ENCODE data around the gene UNC5A.

The UNC5A gene

GRCh38 chr5:176827736-176828414, 17.5 kb downstream of the UNC5A start:
- Histone ChIP-seq H4K20me1 (peaks cover 0 to 27% (median 0%) of the 10 kb centered on the region in 11 experiments; a peak in 8 of 22 replicates), H3K9ac (no peak overlapping the region), H3K4me3 (no peak overlapping the region), H3K4me1 (peaks cover 7 to 10% (median 8%) of the 10 kb centered on the region in 10 experiments; a peak in 17 of 20 replicates), H3K9me3 (replicated peaks in 1 of 11) (no peaks in the 10 kb centered on the region), H3K27ac (no peak overlapping the region), H3K4me2 (no peak overlapping the region), H3K36me3 (no peaks in the 10 kb centered on the region), H3K27me3 (peaks cover 0 to 1% (median 0%) of the 10 kb centered on the region in 11 experiments; a peak in 5 of 22 replicates)
- TF ChIP-seq Cebpa-rat (IDR thresholded peaks at IDR 0.05), result no peak

GRCh38 chr5:176829320-176829719, 19.0 kb downstream of the UNC5A start:
- no peaks in the 10 kb centered on the region for H3K9me3 ChIP-seq (replicated peaks in 1 of 11)
- H3K27me3 ChIP-seq, result peaks cover 0 to 10% (median 4%) of the 10 kb centered on the region in 11 experiments; a peak in 13 of 22 replicates
- no peaks in the 10 kb centered on the region for H3K36me3 ChIP-seq
- peaks cover 0 to 28% (median 0%) of the 10 kb centered on the region in 11 experiments; a peak in 8 of 22 replicates for H4K20me1 ChIP-seq
- no peak overlapping the region for H3K27ac ChIP-seq
- no peak overlapping the region for H3K9ac ChIP-seq
- H3K4me1 ChIP-seq, result no peaks in the 10 kb centered on the region
- no peak overlapping the region for H3K4me3 ChIP-seq
- no peak for TF ChIP-seq Cebpa-rat (IDR thresholded peaks at IDR 0.05)
- no peak overlapping the region for H3K4me2 ChIP-seq

DNA sequence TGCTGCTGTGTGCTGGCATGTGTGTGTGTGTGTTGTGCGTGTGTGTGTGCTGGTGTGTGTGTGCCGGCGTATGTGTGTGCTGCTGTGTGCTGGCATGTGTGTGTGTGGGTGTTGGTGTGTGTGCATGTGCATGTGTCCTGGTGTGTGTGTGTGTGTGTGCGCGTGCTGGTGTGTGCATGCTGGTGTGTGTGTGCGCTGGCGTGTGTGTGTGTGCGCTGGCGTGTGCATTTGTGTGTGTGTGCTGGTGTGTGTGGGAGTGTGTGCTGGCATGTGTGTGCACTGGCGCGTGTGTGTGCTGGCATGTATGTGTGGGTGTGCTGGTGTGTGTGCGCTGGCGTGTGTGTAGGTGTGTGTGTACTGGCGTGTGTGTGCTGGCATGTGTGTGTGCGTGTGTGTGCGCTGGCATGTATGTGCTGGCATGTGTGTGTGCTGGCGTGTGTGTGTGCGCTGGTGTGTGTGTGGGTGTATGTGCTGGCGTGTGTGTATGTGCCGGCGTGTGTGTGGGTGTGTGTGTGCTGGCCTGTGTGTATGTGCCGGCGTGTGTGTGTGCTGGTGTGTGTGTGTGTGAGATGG, 20.1 kb downstream of the UNC5A start:
- Histone ChIP-seq H3K27ac (no peak overlapping the region), H3K9ac (no peak overlapping the region), H3K4me1 (no peaks in the 10 kb centered on the region), H4K20me1 (peaks cover 0 to 37% (median 4%) of the 10 kb centered on the region in 11 experiments; a peak in 10 of 22 replicates), H3K9me3 (replicated peaks in 1 of 11) (no peaks in the 10 kb centered on the region), H3K4me2 (no peak overlapping the region), H3K27me3 (peaks cover 6 to 22% (median 16%) of the 10 kb centered on the region in 11 experiments; a peak in 16 of 22 replicates), H3K36me3 (no peaks in the 10 kb centered on the region), H3K4me3 (no peak overlapping the region)
- no peak for TF ChIP-seq Cebpa-rat (IDR thresholded peaks at IDR 0.05)

GRCh38 chr5:176830995-176831423, 20.6 kb downstream of the UNC5A start:
- H3K4me3 ChIP-seq, result no peak overlapping the region
- H3K4me1 ChIP-seq, result no peaks in the 10 kb centered on the region
- no peak overlapping the region for H3K27ac ChIP-seq
- no peaks in the 10 kb centered on the region for H3K9me3 ChIP-seq (replicated peaks in 1 of 11)
- H3K27me3 ChIP-seq, result peaks cover 7 to 27% (median 21%) of the 10 kb centered on the region in 11 experiments; a peak in 17 of 22 replicates
- no peaks in the 10 kb centered on the region for H3K36me3 ChIP-seq
- no peak overlapping the region for H3K9ac ChIP-seq
- no peak overlapping the region for H3K4me2 ChIP-seq
- TF ChIP-seq Cebpa-rat (IDR thresholded peaks at IDR 0.05), result no peak
- H4K20me1 ChIP-seq, result peaks cover 0 to 37% (median 6%) of the 10 kb centered on the region in 11 experiments; a peak in 11 of 22 replicates

GRCh38 chr5:176831425-176831824, 21.1 kb downstream of the UNC5A start:
- no peaks in the 10 kb centered on the region for H3K4me1 ChIP-seq
- no peak overlapping the region for H3K4me3 ChIP-seq
- no peak overlapping the region for H3K4me2 ChIP-seq
- TF ChIP-seq Cebpa-rat (IDR thresholded peaks at IDR 0.05), result no peak
- no peak overlapping the region for H3K27ac ChIP-seq
- no peaks in the 10 kb centered on the region for H3K36me3 ChIP-seq
- H3K9ac ChIP-seq, result no peak overlapping the region
- H3K27me3 ChIP-seq, result peaks cover 7 to 31% (median 25%) of the 10 kb centered on the region in 11 experiments; a peak in 17 of 22 replicates
- H3K9me3 ChIP-seq (replicated peaks in 1 of 11), result no peaks in the 10 kb centered on the region
- H4K20me1 ChIP-seq, result peaks cover 0 to 39% (median 9%) of the 10 kb centered on the region in 11 experiments; a peak in 12 of 22 replicates

DNA sequence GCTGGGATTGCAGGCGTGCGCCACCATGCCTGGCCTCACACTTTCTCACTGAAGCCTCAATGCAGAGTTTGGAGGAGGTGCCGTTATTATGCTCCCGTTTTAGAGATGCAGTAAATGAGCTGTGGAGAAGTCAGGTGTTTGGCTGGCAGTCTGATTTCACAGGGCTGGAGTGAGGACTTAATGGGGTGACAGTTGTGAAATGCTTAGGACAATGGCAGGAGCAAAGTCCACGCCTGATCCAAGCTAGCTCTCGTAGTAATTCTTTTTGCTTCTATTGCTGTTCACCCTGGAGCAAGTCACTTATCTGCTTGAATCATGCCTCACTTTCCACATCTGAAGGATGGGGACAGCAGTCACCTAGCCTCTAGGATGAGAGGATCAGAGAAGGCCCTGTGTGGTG, 21.8 kb downstream of the UNC5A start:
- Histone ChIP-seq H3K4me1 (no peaks in the 10 kb centered on the region), H3K4me2 (no peak overlapping the region), H3K4me3 (no peak overlapping the region), H3K27ac (no peak overlapping the region), H3K27me3 (peaks cover 7 to 38% (median 30%) of the 10 kb centered on the region in 11 experiments; a peak in 17 of 22 replicates), H3K9me3 (replicated peaks in 1 of 11) (no peaks in the 10 kb centered on the region), H4K20me1 (peaks cover 0 to 46% (median 16%) of the 10 kb centered on the region in 11 experiments; a peak in 14 of 22 replicates), H3K36me3 (no peaks in the 10 kb centered on the region), H3K9ac (no peak overlapping the region)
- no peak for TF ChIP-seq Cebpa-rat (IDR thresholded peaks at IDR 0.05)

GRCh38 chr5:176833286-176833685, 22.9 kb downstream of the UNC5A start:
- Histone ChIP-seq H3K27ac (no peak overlapping the region), H3K4me3 (no peak overlapping the region), H3K4me2 (no peak overlapping the region), H3K9ac (no peak overlapping the region), H4K20me1 (peaks cover 0 to 50% (median 19%) of the 10 kb centered on the region in 11 experiments; a peak in 14 of 22 replicates), H3K9me3 (replicated peaks in 1 of 11) (no peaks in the 10 kb centered on the region), H3K4me1 (no peaks in the 10 kb centered on the region), H3K36me3 (no peaks in the 10 kb centered on the region), H3K27me3 (peaks cover 7 to 41% (median 30%) of the 10 kb centered on the region in 11 experiments; a peak in 17 of 22 replicates)
- no peak for TF ChIP-seq Cebpa-rat (IDR thresholded peaks at IDR 0.05)

DNA sequence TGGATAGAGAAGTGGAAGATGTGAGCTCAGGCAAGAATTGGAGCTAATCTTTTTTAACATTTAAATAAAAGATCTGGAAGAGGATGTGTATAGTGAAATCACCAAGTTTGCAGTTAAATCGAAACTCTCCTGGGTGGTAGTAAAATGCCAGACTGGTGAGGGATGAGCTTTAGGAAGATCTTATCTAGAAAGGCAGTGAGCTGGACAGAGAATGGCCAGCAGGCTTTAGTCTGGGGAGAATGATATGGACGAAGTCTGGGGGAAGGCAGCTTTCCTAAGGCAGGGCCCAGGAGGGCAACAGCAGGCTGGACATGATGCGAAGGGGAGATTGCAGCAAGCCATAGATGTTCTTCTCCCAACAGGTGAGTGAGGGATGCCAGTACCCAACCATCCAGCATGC, 25.6 kb downstream of the UNC5A start:
- H4K20me1 ChIP-seq, result peaks cover 0 to 75% (median 25%) of the 10 kb centered on the region in 11 experiments; a peak in 14 of 22 replicates
- H3K4me1 ChIP-seq, result peaks cover 0 to 5% (median 0%) of the 10 kb centered on the region in 10 experiments; a peak in 3 of 20 replicates
- no peak overlapping the region for H3K4me3 ChIP-seq
- H3K27me3 ChIP-seq, result peaks cover 12 to 66% (median 48%) of the 10 kb centered on the region in 11 experiments; a peak in 17 of 22 replicates
- H3K36me3 ChIP-seq, result no peaks in the 10 kb centered on the region
- no peaks in the 10 kb centered on the region for H3K9me3 ChIP-seq (replicated peaks in 1 of 11)
- H3K9ac ChIP-seq, result no peak overlapping the region
- no peak overlapping the region for H3K4me2 ChIP-seq
- no peak for TF ChIP-seq Cebpa-rat (IDR thresholded peaks at IDR 0.05)
- no peak overlapping the region for H3K27ac ChIP-seq
